D721Med (cell line): Measurements from ENCODE around the gene ZNF391.

Experiments
- DNase-seq: peaks from one replicate; pipeline ENCODE4 v3.0.0; 2011; ENCODE audit warnings: low spot score; ENCODE audit not compliant: insufficient read length
- FAIRE-seq: peaks from 2 replicates; lab custom pipeline; 2011; peaks lifted over from hg19 to GRCh38; lab: Jason Lieb, UNC
- TF ChIP-seq, protein P1 (sequence below): IDR thresholded peaks from 2 replicates; pipeline ENCODE4 v1.5.1; 2012; ENCODE audit warnings: mild to moderate bottlenecking, control low read depth; ENCODE audit not compliant: insufficient read depth; ENCODE audit errors: missing control alignments

Gene ZNF391

DNA sequence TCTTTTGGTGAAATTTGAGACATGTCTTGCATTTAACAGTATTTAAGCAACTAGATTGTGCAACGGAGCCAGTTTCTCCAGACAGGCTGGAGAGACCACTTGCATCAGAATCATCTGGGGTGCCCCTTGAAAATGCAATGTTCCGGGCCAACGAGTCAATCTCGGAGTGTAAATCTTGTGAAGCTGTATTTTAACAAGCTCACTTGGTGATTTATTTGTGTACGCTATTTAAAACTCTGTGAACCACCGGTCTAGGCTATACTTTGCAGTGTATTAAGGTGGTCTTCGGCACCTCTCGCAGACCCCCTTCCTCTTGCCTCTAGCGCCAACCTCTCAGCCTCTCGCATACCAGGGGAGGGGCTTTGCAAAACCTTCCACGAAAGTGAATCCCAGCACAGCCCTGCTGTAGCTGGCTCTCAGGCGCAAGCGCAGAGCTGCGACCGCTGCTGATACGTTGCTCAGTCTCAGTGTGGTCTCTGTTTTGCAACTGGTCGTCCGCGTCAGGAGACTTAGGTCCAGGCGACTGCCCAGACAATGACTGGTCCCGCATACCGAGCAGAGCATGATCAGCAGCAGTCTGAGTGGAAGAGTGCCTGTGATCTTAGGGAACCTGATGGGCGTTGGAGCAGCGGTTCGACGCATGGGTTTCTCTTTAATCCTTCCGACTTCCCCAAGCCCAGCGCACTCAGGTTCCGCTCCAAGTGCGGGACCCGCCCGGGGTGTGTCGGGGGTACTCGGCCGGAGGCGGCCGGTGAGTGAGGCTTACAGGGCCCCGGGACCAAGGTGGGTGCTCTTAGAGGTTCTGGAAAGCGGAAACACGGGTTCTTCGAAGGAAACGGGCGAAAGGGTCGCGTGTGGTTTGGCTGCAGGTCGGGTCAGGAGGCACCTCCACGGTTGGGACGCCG is at the start of gene ZNF391:
ZNF391 (plus strand) TSS at position 467 of the 905 bp plus-strand sequence. CDS start 11,612 bp downstream, outside the sequence.
- FAIRE-seq: peak; percentile 79
- TF ChIP-seq, protein P1, sequence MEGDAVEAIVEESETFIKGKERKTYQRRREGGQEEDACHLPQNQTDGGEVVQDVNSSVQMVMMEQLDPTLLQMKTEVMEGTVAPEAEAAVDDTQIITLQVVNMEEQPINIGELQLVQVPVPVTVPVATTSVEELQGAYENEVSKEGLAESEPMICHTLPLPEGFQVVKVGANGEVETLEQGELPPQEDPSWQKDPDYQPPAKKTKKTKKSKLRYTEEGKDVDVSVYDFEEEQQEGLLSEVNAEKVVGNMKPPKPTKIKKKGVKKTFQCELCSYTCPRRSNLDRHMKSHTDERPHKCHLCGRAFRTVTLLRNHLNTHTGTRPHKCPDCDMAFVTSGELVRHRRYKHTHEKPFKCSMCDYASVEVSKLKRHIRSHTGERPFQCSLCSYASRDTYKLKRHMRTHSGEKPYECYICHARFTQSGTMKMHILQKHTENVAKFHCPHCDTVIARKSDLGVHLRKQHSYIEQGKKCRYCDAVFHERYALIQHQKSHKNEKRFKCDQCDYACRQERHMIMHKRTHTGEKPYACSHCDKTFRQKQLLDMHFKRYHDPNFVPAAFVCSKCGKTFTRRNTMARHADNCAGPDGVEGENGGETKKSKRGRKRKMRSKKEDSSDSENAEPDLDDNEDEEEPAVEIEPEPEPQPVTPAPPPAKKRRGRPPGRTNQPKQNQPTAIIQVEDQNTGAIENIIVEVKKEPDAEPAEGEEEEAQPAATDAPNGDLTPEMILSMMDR: no peak
- peak; percentile 64 for DNase-seq

DNA sequence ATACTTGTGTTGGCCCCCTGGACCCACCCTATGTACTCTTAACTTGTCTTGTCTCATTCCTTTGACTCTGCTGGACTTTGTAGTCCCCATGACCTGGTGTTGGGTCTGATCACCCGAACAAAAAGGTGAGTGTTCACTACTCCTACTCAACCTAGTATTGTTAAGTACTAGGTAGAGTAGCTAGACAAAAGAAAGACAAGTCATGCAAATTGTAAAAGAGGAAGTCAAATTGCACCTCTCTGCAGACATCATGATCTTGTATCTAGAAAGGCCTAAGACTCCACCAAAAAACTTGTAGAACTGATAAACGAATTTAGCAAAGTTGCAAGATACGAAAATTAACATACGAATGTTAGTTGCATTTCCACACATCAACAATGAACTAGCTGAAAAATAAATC is 35.7 kb upstream of the ZNF391 start:
- FAIRE-seq (no peak), DNase-seq (no peak)
- TF ChIP-seq, protein P1: no peak

DNA sequence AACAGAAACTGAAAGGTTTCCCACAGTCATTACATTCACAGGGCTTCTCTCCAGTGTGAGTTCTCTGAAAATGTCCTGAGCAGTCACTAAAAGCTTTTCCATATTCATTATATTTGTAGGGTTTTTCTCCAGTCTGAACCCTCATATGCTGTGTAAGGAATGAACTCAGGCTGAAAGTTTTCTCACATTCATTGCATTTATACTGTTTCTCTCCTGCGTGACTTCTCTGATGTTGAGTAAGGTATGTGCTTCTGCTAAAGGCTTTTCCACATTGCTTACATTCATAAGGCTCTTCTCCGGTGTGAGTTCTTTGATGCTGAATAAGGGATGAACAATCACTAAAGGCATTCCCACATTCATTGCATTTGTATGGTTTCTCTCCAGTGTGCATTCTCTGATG is 29.8 kb upstream of the ZNF391 start:
- TF ChIP-seq, protein P1: no peak
- no peak for FAIRE-seq

DNA sequence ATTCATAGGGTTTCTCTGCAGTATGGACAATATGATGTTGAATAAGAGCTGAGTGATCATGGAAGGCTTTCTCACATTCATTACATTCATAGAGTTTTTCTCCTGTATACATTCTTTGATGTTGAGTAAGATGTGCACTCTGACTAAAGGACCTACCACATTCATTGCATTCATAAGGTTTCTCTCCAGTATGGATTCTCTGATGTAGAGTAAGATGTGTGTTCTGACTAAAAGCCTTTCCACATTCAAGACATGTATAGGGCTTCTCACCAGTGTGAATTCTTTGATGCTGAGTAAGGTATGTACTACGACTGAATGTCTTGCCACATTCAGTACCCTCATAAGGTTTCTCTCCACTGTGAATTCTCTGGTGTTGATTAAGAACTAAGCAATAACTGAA is 29.3 kb upstream of the ZNF391 start:
- DNase-seq: no peak
- TF ChIP-seq, protein P1: no peak
- FAIRE-seq: no peak

More for the DNA sequence above, 29.8 kb upstream of the ZNF391 start:
- DNase-seq: no peak

DNA sequence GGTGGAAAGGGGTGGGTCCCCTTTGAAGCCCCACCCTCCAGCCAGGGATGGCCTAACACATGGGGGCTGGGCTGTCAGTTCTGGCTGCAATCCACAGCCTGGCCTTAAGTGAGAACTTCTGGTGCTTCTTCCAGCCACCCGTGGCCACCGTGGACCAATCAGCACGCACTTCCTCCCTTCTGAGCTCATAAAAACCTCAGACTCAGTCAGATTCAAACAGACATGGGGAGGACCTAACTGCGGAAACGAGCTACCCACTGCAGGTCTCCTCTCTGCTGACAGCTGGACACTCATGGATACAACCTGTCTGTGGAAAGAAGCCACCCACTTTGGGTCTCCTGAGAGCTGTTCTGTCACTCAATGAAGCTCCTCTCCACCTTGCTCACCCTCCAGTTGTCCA is 20.4 kb upstream of the ZNF391 start:
- DNase-seq: no peak
- TF ChIP-seq, protein P1: no peak
- no peak for FAIRE-seq

DNA sequence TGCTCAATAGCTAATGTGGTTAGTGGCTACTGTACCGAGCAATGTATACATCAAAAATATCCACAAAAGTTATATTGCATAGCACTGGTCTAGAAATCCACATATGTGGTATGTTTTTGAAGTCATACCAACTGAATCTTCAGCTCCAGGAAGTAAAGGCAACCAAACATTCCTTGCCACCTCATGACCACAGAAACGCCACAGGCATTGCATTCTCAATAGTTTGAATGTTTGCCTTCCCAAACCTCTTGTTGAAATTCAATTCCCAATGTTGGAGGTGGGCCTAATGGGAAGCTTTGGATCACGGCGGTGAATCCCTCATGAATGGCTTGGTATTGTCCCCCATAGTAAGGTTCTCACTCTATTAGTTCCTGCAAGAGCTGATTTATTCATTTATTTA is 18.2 kb upstream of the ZNF391 start:
- DNase-seq (no peak), FAIRE-seq (no peak)
- TF ChIP-seq, protein P1: no peak
